GM21528 (cell line): ENCODE measurements around the gene RPGRIP1L.

Experiments
- ATAC-seq: cut with Tn5 transposase; IDR thresholded peaks from one replicate; pipeline ENCODE4 v1.9.1; 2021; ENCODE audit warnings: mild to moderate bottlenecking, moderate library complexity; ENCODE audit not compliant: unreplicated experiment, low FRiP score

The RPGRIP1L gene

DNA sequence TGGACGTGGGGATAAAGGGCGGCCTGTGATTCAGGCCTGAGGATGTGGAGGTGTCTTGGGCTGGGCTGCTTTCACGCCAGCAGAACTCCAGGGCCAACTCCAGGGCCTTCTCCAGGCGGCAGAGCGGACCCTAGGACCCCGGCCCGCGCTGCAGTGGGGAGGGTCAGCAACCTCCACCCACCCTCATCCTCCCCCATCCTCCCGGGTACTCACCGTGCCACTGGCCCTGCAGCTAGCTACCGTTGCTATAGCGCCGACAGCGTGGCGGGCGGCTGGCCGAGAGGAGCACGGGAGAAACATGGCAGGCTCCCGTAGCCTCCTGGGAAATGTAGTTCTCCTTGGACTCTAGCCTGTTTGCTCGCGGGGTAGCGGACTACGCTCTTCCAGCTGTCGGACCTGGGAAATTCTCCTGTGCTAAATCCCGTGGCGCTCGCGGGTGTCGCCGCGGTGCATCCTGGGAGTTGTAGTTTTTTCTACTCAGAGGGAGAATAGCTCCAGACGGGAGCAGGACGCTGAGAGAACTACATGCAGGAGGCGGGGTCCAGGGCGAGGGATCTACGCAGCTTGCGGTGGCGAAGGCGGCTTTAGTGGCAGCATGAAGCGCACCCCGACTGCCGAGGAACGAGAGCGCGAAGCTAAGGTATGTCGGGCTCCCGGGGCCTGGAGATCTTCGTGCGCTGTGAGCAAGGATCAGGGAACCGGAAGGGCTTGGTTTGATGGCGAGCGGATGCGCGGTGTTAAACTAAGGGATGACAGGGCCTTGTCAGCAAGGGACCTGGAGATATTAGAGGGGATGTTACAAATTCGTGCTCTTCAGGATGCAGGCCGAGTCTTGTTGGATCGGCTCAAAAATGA lies at the start of gene RPGRIP1L, which contains the start of gene FTO:
TSS of gene RPGRIP1L (minus strand) at position 270 of the 855 bp plus-strand sequence. CDS start 3,136 bp downstream, outside the sequence.
TSS of gene FTO (plus strand) at position 567 of the 855 bp plus-strand sequence.
- ATAC-seq = peak; percentile 99

DNA sequence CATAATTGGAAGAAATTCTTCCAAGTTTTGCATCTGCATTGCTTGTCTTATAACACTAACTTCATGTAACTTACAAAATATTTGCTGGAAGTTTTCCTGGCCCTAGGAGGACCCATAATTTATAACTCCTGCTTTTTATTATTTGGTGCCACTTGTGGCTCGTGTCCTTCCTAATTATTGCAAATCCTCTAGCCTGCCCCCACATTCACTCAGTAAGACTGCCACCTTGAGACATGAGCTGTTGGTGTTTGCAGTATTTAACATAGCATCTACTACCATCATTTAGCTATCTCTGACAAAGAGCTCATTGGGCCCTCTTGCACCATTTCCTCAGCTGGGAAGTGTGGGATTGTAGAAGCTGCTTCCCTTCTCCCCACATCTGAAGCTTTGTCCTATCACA lies 49.8 kb upstream of the RPGRIP1L start:
- no peak for ATAC-seq

DNA sequence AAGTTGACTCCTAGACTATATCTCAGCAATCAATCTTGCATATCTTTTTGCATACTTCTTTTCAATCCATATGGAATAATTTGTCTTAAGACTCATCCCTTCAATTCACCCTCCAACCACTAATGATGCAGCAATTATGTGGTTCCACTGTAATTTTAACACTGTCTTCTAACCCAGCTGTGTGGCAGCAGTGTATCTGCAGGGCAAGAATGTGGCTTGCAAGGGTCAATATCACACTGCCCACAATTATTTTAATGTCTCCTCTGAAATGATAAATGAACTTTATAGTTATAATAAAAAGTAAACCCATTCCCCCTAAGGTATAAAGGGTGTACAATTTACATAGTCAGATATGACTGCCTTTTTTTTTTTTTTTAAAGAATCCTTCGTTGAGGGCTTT lies 48.9 kb upstream of the RPGRIP1L start:
- no peak for ATAC-seq

- ATAC-seq = no peak
These were observed 42.2 kb upstream of the RPGRIP1L start for GRCh38 chr16:53745753-53746266.

DNA sequence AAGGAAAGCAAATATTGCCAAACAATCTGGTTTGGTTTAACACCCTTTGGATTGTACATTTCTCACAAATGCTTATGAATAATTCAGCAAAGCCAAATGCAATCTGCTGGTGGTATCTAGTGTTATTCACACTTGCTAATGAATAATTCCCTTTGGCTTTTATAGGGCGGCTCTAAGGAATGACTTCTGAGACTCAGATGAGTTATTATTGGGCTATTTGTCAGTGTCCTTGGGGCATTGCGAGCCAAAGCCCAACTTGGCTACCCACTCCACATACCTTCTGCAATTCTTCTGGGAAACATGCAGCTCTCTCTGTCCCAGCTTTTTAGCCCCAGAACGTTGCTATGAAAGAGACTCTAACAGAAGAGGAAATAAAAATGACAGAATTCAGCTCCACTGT lies 41.4 kb upstream of the RPGRIP1L start:
- no peak for ATAC-seq

DNA sequence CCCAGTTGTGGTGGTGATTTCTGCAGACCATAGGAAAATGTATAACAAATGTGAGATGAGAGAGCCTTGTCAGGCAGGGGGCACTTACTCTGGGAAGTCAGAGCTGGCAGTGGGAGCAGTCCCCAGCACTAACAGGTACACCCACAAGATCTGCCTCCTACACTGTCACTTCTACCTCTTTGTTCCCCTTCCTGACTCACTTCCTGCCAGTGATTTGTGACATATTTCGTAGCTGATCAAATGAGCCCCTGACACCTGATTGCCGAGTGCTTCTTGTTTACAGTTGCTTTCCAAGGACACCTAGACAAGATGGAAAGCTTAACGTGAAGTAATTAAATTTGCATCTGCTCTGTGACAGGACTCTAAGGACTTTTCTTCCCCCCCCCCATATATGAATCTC lies 40.8 kb upstream of the RPGRIP1L start:
- ATAC-seq = no peak

GRCh38 chr16:53743149-53743566 lies 39.5 kb upstream of the RPGRIP1L start:
- no peak for ATAC-seq

- ATAC-seq = no peak
These were observed 37.9 kb upstream of the RPGRIP1L start for GRCh38 chr16:53741546-53741945.

DNA sequence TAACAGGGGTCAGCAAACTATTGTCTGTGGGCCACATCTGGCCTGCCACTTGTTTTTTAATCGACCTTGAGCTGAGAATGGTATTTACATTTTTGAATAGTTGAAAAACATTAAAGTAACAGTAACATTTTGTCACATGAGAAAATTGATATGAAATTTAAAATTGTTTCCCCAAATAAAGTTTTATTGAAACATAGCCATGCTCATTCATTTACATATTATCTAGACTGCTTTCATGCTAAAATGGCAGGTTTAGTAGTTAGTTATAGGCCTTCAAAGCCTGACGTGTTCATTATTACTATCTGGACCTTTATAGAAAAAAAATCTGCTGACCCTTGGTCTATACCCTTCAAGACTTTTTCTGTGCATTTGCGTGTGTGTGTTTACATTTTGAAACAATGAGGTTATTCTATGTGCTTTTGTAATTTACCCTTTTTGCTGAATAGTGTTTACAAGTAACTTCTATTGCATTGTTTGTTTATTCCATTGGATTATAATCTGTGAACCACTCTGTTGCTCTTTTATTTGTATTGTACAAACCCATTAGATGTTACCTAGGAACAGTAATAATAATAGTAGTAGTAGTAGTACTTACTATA lies 37.4 kb upstream of the RPGRIP1L start:
- ATAC-seq = no peak

DNA sequence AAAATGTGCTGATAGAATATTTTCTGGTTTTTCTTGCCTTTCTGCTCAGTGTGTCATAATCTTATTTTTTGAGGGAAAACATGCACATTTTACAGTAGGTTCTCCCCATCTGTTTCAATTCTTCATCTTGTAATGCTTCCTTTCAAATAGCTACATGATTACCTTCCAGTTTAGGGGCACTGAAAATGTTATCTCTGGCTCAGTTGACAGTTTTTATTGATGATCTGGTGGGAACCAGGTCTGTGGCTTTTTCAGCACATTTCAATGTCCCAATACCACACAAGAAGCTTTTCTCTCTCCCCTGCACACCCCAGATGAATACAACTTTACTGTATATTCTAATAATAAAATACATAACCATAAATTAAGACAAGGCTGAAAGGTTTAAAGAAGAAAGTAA lies 36.8 kb upstream of the RPGRIP1L start:
- no peak for ATAC-seq

GRCh38 chr16:53737552-53737951 lies 33.9 kb upstream of the RPGRIP1L start:
- ATAC-seq = no peak

GRCh38 chr16:53736297-53736696 lies 32.6 kb upstream of the RPGRIP1L start:
- no peak for ATAC-seq

GRCh38 chr16:53734908-53735307 lies 31.2 kb upstream of the RPGRIP1L start:
- no peak for ATAC-seq

- no peak for ATAC-seq
These were observed 28.8 kb upstream of the RPGRIP1L start for GRCh38 chr16:53732296-53732929.

- ATAC-seq = no peak
These were observed 27.0 kb upstream of the RPGRIP1L start for GRCh38 chr16:53730693-53731092.

DNA sequence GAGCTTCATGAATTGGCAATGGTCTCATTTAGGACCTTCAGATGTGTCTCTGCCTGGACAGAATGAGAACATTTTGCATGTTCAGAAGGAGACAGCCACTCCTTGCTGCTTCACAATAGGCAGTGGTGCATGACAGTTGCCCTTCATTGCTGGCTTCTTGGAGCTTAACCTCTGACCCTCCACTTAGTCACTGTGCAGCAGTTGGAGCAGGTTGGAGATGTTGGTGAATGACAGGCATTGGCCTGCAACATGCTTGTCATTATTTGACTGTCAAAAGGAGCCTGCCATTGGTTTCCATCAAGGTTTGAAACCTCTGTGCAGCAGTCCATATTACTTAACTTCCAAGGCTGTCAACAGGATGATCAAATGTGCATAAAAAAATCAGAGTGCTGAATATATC lies 23.0 kb upstream of the RPGRIP1L start:
- ATAC-seq = no peak

DNA sequence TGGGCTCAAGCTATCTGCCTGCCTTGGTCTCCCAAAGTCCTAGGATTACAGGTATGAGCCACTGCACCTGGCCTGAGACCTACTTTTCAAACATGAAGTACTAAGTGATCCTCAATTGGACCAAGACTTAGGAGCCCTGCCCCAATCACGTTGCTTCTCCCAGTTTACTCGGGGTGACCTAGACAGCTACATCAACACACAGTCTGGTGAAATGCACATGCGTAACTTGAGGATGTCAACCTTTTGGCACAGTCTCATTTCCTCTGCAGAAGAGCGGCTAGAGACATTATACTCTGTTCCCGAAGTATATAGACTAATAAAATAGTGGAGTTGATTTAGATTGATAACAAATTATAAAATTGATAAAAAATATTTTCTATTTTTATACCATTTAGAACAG lies 17.4 kb upstream of the RPGRIP1L start:
- no peak for ATAC-seq

DNA sequence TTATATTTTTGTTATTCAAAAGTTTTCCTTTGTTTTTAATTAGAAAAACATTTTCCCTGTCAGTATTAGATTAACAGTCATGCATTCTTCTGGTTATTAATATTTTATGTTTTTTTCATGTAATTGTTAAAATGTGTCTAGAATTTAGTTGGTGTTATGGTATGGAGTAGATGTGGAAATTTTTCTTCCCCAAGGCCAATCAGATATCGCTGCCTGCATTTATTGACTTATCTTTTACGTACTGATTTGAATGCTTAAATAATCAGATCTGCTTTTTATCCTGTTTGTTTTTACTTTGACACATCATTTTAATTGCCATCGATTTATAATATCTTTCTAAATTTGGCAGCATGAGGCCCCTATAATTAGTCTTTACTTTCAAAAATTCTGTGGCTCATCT lies 13.9 kb upstream of the RPGRIP1L start:
- ATAC-seq = no peak

- no peak for ATAC-seq
These were observed 11.3 kb upstream of the RPGRIP1L start for GRCh38 chr16:53715023-53715384.

- ATAC-seq = no peak
These were observed 10.8 kb upstream of the RPGRIP1L start for GRCh38 chr16:53714205-53715022.
